NCI-H226 (cell line): ENCODE results near the gene ARHGAP33.
A peak's percentile ranks its signal among the peaks of the same experiment; 100 is the strongest.
"Not testable (repeated sequence)": the region's sequence is repeated elsewhere in the genome, so short reads cannot be mapped to it uniquely, and the experiment has no call there.

ENCODE experiments used
- DNase-seq: peaks from one replicate; pipeline ENCODE4 v3.0.0-alpha.2; 2015

The ARHGAP33 gene

GRCh38 chr19:35795564-35795963, 20.2 kb downstream of the ARHGAP33 start:
- DNase-seq, result not testable (repeated sequence)

DNA sequence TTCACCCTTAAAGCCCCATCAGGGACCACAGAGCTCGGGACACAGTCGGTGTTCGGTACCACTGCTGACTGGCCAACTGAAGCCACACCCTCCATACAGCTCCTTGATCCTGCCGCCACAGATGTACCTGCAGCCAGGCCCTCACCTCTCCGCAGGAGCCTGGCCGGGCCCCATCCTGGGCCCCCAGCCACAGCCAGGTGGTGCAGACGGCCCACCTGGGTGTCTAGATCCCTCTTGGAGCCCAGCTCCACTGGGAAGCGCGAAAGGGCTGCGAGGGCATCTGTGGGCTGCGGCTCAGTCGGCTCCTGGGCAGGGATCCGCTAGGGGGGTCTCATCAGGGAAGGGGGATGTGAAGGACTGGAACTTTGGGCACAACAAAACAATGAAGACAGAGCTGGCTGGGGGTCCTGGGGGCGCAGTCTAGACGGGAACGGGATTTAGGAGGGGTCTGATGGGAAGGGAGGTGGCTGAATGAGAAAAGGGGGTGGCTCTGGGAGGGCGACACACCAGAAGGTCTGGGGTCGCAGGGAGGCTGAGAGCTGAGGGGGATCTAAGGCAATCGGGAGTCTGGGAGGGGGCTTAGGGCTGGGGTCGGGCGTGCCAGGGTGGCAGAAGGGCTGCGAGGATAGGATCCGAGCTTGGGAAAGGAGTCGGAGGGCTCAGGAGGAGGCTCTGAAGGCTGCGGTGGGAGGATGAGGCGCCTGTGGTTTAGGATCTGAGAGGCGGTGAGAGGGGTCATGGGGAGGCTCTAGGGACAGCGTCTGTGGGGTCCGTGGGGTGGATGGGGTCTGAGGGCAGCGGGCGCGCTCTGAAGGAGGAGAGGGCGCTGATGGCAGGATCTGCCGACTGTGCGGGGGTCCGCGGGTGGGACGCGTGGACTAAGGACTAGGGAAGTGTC, 21.5 kb downstream of the ARHGAP33 start:
- no peak for DNase-seq

DNA sequence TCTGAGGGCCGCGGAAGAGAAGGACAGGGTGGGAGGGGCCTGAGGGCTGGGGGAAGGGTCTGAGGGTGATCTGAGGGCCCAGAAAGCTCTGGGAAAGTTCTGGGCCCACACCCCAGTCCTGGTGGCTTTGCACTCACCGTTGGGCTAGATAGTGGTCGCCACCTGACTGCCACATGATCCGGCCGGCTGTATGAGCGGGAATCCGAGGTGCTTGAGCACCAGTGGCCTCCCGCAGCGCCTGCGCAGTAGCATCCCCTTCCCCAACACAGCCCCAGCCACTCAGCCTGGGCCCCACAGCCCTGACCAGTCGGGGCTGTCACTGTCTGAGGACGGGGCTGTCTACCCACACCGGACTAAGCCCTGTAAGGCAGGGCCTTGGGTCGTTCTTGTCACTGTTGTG, 22.3 kb downstream of the ARHGAP33 start:
- no peak for DNase-seq

GRCh38 chr19:35801828-35802227, 26.5 kb downstream of the ARHGAP33 start:
- DNase-seq, result no peak

DNA sequence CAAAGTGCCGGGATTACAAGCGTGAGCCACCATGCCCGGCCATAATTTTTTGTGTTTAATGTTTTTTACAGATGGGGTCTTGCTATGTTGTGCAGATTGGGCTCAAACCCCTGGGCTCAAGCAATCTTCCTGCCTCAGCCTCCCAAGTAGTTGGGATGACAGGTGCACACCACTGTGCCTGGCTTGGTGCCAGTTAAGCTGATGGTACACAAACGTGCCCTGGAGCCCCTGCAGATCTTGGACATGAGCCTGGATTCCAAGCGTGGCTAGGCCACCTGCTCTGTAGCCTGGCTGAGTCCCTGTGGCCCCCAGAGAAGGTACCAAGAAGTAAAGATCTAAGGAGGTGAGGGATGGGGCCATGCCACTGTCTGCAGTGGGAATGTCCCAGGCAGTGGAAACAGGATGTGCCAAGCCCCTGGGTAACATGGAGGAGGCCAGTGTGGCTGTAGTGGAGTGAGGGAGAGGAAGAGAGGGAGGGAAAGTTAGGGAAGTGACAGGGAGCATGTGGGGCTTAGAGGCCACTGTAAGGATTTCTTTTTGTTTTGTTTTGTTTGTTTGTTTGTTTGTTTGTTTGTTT, 30.2 kb downstream of the ARHGAP33 start:
- DNase-seq, result no peak

DNA sequence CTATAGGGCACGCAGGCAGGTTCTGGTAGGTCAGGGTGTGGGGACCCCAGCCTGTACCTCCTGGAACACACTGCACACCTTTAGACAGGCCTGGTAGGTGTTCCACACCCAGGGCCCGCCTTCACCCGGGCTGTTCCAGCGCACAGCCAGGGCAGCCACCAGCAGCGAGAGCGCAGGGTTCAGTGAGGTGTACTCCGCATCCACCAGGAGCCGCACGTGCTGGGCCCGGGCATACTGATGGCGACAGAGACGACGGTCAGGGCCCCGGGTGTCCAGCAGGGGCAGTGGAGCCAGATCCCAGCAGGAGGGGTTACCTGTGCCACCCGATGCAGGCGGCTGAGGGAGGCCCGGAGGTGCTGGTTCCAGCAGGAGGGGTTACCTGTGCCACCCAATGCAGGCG, 31.2 kb downstream of the ARHGAP33 start:
- no peak for DNase-seq

GRCh38 chr19:35807633-35808032, 32.3 kb downstream of the ARHGAP33 start:
- no peak for DNase-seq

GRCh38 chr19:35811317-35812219, 36.2 kb downstream of the ARHGAP33 start:
- DNase-seq, result no peak

GRCh38 chr19:35812220-35813042, 37.1 kb downstream of the ARHGAP33 start, which contains the start of gene PRODH2:
Gene PRODH2, minus strand, starts transcription at chr19:35812845. Its CDS starts 40 bp downstream, at chr19:35812805.
- no peak for DNase-seq

DNA sequence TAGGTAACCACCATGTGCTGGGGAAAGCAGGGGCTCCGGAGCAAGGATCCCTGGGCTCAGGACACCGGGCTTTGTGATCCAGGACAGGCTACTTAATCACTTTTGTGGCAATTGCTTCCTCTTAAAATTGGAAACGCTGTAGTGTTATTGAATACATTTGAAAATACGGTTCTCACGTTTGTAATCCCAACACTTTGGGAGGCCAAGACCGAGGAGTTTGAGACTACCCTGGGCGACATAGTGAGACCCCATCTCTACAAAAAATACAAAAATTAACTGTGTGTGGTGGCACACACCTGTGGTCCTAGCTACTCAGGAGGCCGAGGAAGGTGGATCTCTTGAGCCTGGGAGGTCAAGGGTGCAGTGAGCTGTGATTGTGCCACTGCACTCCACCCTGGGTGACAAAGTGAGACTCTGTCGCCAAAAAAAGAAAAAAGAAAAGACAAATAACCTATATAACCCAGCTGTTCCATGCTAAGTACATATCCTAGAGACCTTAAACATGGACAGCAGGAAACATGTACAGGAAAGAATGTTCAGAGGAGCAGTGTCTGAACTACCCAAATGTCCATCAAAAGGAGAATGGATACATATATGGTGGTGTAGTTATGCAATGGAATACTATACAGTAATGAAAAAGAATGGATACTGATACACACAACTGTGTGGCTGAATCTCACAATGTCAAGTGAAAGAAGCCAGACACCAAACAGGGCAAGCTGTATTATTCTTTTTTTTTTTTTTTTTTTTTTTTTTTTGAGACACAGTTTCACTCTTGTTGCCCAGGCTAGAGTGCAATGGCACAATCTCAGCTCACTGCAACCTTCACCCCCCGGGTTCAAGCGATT, 37.9 kb downstream of the ARHGAP33 start:
- DNase-seq, result no peak

DNA sequence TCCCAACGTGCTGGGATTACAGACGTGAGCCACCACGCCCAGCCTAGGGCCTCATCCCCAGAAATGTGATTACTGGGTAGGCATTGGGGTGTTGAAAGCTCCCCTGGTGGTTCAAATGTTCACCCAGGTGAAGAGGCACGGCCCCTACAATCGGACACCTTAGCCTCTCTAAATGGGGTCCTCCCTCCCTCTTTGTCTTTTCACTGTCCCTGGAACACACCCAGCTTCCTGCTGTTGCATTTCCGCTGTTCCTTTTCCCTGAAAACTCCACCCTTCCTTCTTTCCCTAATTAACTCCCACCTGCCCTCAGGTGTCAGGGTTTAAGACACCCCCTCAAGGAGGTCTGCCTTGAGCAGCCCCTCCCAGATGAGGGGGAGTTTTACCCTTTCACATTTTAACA, 40.9 kb downstream of the ARHGAP33 start:
- DNase-seq, result no peak

DNA sequence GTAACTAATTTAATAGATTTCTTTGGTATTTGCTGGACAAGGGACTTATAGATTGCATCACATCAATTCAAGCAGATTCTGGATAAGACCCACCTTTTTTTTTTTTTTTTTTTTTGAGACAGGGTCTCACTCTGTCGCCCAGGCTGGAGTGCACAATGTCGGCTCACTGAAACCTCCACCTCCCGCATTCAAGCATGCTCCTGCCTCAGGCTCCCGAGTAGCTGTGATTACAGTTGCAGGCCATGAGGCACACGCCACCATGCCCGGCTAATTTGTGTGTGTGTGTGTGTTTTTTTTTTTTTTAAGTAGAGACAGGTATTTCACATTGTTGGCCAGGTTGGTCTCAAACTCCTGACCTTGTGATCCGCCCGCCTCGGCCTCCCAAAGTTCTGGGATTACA, 41.5 kb downstream of the ARHGAP33 start:
- no peak for DNase-seq

GRCh38 chr19:35818445-35818844, 43.1 kb downstream of the ARHGAP33 start:
- no peak for DNase-seq

- DNase-seq, result no peak
These were observed 47.2 kb downstream of the ARHGAP33 start for GRCh38 chr19:35822579-35822978.

DNA sequence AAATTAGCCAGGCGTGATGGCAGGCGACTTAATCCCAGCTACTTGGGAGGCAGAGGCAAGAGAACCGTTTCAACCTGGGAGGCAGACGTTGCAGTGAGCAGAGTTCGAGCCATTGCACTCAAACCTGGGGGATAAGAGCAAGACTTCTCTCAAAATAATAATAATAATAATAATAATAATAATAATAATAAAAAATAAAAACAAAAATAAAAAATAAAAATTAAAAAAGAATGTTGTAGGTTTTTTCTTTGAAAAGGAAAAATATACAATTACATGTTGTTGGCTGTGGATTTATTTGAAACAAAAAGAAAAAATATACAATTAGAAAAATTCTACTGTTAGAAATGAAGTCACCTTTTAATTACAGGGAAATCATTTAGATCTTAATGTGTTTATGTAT, 48.8 kb downstream of the ARHGAP33 start:
- no peak for DNase-seq

DNA sequence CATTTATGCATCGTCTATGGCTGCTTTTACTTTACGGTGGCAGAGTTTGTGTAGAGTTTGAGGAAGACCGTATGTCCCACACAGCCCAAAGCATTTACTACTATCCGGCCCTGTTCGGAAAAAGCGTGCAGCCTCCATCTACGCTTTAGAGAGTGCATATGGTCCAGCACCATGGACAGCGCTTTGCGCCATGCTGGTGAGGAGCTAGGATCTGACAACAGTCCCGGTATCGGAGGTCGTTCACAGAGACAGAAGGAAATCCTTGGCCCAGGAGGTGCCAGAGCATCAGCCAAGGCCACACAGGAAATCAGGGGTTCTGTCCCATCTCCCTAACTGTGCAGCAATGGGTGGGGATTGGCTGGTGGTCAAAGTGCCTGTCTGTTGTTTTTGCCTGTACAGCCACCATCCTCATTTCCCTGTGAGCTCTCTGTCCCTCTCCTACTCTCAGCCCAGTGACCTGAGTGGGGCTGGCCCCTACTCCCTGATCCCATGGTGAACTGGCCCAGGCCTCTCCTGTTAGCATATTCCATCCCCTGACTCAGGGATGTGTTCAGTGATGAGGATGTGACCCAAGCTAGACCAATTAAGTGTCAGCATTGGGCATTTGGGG, 53.4 kb downstream of the ARHGAP33 start:
- peak; percentile 28 for DNase-seq

DNA sequence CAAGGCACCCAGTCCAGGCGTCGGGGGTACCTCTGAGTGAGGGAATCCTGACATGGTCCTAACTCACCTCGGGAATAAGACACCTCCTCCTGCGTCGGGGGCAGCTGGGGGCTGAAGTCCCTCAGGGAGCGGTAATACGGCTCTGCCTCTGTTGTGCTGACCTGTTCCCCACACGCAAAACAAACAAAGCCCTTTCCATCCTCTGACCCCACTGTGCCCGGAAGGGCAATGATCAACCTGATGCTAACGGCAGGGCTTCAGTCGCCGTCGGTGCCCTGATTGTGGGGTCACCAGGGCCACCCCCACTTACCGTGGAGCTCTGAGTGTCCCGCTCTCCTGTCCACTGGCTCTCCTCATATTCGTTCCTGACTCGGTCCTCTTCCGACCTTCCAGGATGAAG, 55.6 kb downstream of the ARHGAP33 start:
- DNase-seq, result no peak

GRCh38 chr19:35832054-35832453, 56.7 kb downstream of the ARHGAP33 start:
- DNase-seq, result no peak

- no peak for DNase-seq
These were observed 58.6 kb downstream of the ARHGAP33 start for GRCh38 chr19:35833972-35834371.

DNA sequence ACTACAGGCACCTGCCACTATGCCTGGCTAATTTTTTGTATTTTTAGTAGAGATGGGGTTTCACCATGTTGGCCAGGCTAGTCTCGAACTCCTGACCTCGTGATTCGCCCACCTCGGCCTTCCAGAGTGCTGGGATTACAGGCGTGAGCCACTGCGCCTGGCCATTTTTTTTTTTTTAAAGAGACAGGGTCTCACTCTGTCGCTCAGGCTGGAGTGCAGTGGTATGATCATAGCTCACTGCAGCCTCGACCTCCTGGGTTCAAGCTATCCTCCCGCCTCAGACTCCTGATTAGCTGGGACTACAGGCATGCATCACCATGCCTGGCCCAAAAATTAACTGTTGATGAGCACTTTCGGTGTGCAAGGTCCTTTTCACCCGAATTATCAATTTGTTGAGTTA, 60.7 kb downstream of the ARHGAP33 start:
- DNase-seq, result not testable (repeated sequence)
